Panc1 (cell line): ENCODE results near the gene SCO2. TPM values are rescaled to one million over a fixed set of nuclear protein-coding genes. Genes with fewer than 3 reads are reported as not detected.

ENCODE experiments used
- ATAC-seq: fragments of 200-7000 bp; cut with Tn5 transposase; 2 replicates; pipeline ENCODE4 v1.9.1; 2020; ENCODE audit warnings: mild to moderate bottlenecking, moderate library complexity
- BruUV-seq: library from RNA; stranded (reverse); fragments of 400-500 nt; replicated peaks from 2 replicates; lab custom pipeline; 2021; lab: Mats Ljungman, UMichigan
- CTCF ChIA-PET: fragments of 300-600 bp; sonication (Branson Sonifier 250); formaldehyde crosslinking; loops from one replicate; lab custom pipeline; 2022; ENCODE audit warnings: antibody characterized with exemption; lab: Charles Lee
- POLR2A ChIA-PET: fragments of 300-600 bp; sonication (Branson Sonifier 250); formaldehyde crosslinking; loops from one replicate; lab custom pipeline; 2022; ENCODE audit warnings: antibody characterized with exemption; lab: Charles Lee
- DNase-seq: peaks from one replicate; pipeline ENCODE4 v3.0.0-alpha.2; 2010; ENCODE audit warnings: low read depth, low spot score
- H3K27ac ChIP-seq: 2 replicates; pipeline ENCODE4 v1.5.1; 2011; ENCODE audit warnings: mild to moderate bottlenecking, low read length, inconsistent platforms
- H3K27me3 ChIP-seq: fragments of 200-500 bp; sonication (Bioruptor generic); 2 replicates; pipeline ENCODE4 v1.6.0; 2014; ENCODE audit warnings: low read length, inconsistent platforms; ENCODE audit not compliant: control insufficient read depth, insufficient read depth
- H3K36me3 ChIP-seq: fragments of 200-500 bp; sonication (Bioruptor generic); 2 replicates; pipeline ENCODE4 v1.5.1; 2014; ENCODE audit warnings: inconsistent platforms, mild to moderate bottlenecking, low read length, moderate library complexity; ENCODE audit not compliant: control insufficient read depth, insufficient read depth
- H3K4me1 ChIP-seq: 2 replicates; pipeline ENCODE4 v1.5.1; 2011; ENCODE audit warnings: inconsistent platforms, mild to moderate bottlenecking, low read length, moderate library complexity; ENCODE audit not compliant: control insufficient read depth, insufficient read depth
- H3K4me3 ChIP-seq, 2 experiments: 2 replicates each; pipeline ENCODE4 v1.5.1; 2011 to 2012; ENCODE audit warnings: low read depth in 2 of 2, low read length in 2 of 2, mild to moderate bottlenecking in 2 of 2, inconsistent platforms in 1 of 2, moderate library complexity in 1 of 2
- H3K9me3 ChIP-seq: fragments of 200-500 bp; sonication (Bioruptor generic); 2 replicates; pipeline ENCODE4 v1.5.1; 2014; ENCODE audit warnings: low read depth, mild to moderate bottlenecking, inconsistent platforms, low read length, moderate library complexity; ENCODE audit not compliant: control insufficient read depth, insufficient read depth
- POLR2AphosphoS5 ChIP-seq: IDR thresholded peaks from 2 replicates; pipeline ENCODE4 v1.6.1; 2012; ENCODE audit warnings: mild to moderate bottlenecking, low read depth, low read length, moderate library complexity
- REST ChIP-seq, 2 experiments: IDR thresholded peaks; 2 replicates each; pipeline ENCODE4 v1.6.1; 2011 to 2012; ENCODE audit warnings: low read depth in 2 of 2, control low read depth in 1 of 2, low read length in 1 of 2, mild to moderate bottlenecking in 1 of 2, moderate library complexity in 1 of 2; ENCODE audit not compliant: insufficient read depth in 1 of 2
- SIN3A ChIP-seq: IDR thresholded peaks from 2 replicates; pipeline ENCODE4 v1.6.1; 2012; ENCODE audit warnings: low read depth, mild to moderate bottlenecking, low read length, moderate library complexity, borderline replicate concordance; ENCODE audit not compliant: insufficient read depth
- TCF7L2 ChIP-seq: IDR thresholded peaks from 2 replicates; pipeline ENCODE4 v1.6.1; 2011; ENCODE audit warnings: mild to moderate bottlenecking, low read depth, low read length, inconsistent platforms
- in situ Hi-C: cut with HindIII; loops from 2 replicates; pipeline ENCODE4 v1.10.0; 2016; ENCODE audit warnings: low sequenced_read_pairs, low pct_unique_long_range_greater_than_20kb
- intact Hi-C: fragments of 100-400 bp; cut with micrococcal nuclease; formaldehyde crosslinking; loops from one replicate; pipeline ENCODE4 v1.10.0; 2022; ENCODE audit not compliant: unreplicated experiment
- total RNA-seq: library from RNA; stranded (reverse); gene quantifications from one replicate; pipeline ENCODE4 v1.2.1, GENCODE V29; 2021; ENCODE audit not compliant: unreplicated experiment
- TF ChIP-seq, protein P1 (sequence below): fragments of 450-650 bp; IDR thresholded peaks from 2 replicates; pipeline ENCODE4 v1.5.1; 2017; ENCODE audit warnings: mild to moderate bottlenecking

Gene SCO2
- total RNA-seq, 1 experiment from 2014 or later: 14.2 TPM

DNA sequence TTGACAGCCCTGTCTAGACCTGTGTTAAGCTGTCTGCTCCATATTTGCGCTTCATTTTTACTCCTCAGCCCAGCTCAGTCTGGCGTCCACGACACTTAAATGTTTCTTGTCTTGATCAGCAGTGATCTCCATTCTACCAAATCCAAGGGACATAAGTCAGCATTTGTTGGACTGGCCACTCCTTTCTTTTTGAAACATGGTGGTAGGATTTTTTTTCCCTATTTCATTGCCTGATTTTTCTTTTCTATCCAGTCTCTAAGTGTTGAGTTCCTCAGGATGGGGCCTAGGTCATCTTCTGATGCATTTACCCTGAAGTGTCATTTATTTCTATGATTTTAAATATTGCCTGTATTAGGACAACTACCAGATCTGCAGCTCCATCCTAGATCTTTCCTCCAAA lies 16.5 kb downstream of the SCO2 start:
- TSS peak; percentile 92 for BruUV-seq
- Histone ChIP-seq H3K4me3 (peak overlapping the region; percentile 59 to 69), H3K36me3 (peaks cover 4% of the 10 kb centered on the region), H3K27me3 (no peaks in the 10 kb centered on the region), H3K9me3 (no peaks in the 10 kb centered on the region), H3K4me1 (peaks cover 5% of the 10 kb centered on the region), H3K27ac (peak overlapping the region; percentile 73)
- ATAC-seq (no peak), DNase-seq (no peak)
- ChIA-PET CTCF (interaction anchor here (1.4 kb wide), 1 partner anchor 17 kb away, joined by 10 read pairs; the partner anchor contains the start of gene SCO2), POLR2A (interaction anchor here (0.6 kb wide), 1 partner anchor 52 kb away, joined by 5 read pairs; no protein-coding TSS in a partner anchor)
- in situ Hi-C loops (no loop called here), intact Hi-C loops (no loop called here)
- TF ChIP-seq, protein P1, sequence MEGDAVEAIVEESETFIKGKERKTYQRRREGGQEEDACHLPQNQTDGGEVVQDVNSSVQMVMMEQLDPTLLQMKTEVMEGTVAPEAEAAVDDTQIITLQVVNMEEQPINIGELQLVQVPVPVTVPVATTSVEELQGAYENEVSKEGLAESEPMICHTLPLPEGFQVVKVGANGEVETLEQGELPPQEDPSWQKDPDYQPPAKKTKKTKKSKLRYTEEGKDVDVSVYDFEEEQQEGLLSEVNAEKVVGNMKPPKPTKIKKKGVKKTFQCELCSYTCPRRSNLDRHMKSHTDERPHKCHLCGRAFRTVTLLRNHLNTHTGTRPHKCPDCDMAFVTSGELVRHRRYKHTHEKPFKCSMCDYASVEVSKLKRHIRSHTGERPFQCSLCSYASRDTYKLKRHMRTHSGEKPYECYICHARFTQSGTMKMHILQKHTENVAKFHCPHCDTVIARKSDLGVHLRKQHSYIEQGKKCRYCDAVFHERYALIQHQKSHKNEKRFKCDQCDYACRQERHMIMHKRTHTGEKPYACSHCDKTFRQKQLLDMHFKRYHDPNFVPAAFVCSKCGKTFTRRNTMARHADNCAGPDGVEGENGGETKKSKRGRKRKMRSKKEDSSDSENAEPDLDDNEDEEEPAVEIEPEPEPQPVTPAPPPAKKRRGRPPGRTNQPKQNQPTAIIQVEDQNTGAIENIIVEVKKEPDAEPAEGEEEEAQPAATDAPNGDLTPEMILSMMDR: no peak
- TF ChIP-seq TCF7L2 (no peak), REST (IDR thresholded peaks at IDR 0.05; ENCODE audit: insufficient read depth in 1 of 2, low read depth in 2 of 2, low read length in 1 of 2) (no peak), POLR2AphosphoS5 (no peak), SIN3A (no peak)

- no peaks in the 10 kb centered on the region for H3K27me3 ChIP-seq
- TF ChIP-seq REST (IDR thresholded peaks at IDR 0.05; ENCODE audit: insufficient read depth in 1 of 2, low read depth in 2 of 2, low read length in 1 of 2): 0 out of 4 replicates have a peak, but pooled peaks of 1 of the 2 experiments have one; percentile 25
- TF ChIP-seq, protein P1: no peak
- TF ChIP-seq POLR2AphosphoS5: peak; percentile 61; the same call in 1 of the 2 replicates
- TF ChIP-seq SIN3A: no peak
- TF ChIP-seq TCF7L2: no peak
- DNase-seq: no peak
- H3K4me1 ChIP-seq: peaks cover 5% of the 10 kb centered on the region
- H3K27ac ChIP-seq: peak within 1 kb of the TSS; percentile 87
- POLR2A ChIA-PET: interaction anchor here (0.6 to 0.7 kb wide), 4 partner anchors 15 to 53 kb away, joined by 3 to 6 read pairs (median 4); no protein-coding TSS in a partner anchor
- in situ Hi-C loops: no loop called here
- ATAC-seq: peak; percentile 82
- H3K4me3 ChIP-seq: peak within 1 kb of the TSS; percentile 85 to 91
- no TSS peak for BruUV-seq
- H3K9me3 ChIP-seq: no peaks in the 10 kb centered on the region
- intact Hi-C loops: no loop called here
- H3K36me3 ChIP-seq: peaks cover 4% of the 10 kb centered on the region
- CTCF ChIA-PET: interaction anchor here (0.6 to 1.4 kb wide), 3 partner anchors 17 to 266 kb away, joined by 4 to 10 read pairs (median 6); partner anchors contain the start of gene SCO2
These were observed 17.2 kb downstream of the SCO2 start, which contains the start of gene NCAPH2 for GRCh38 chr22:50507991-50508884. TSS of gene NCAPH2 (plus strand) at chr22:50508224. CDS start at chr22:50508338, 114 bp downstream.
